HG03565 (cell line): ENCODE results near the gene CMSS1.
A peak's percentile ranks its signal among the peaks of the same experiment; 100 is the strongest.

Source experiments
- ATAC-seq: cut with Tn5 transposase; IDR thresholded peaks from one replicate; pipeline ENCODE4 v1.9.1; 2021; ENCODE audit warnings: mild to moderate bottlenecking, moderate library complexity; ENCODE audit not compliant: unreplicated experiment

Gene CMSS1

GRCh38 chr3:99817437-99818240 lies at the start of gene CMSS1:
CMSS1 (plus strand) TSS chr3:99817862.
- peak; percentile 95 for ATAC-seq

- ATAC-seq, result no peak
Observed at GRCh38 chr3:99768126-99768525, 49.5 kb upstream of the CMSS1 start.

DNA sequence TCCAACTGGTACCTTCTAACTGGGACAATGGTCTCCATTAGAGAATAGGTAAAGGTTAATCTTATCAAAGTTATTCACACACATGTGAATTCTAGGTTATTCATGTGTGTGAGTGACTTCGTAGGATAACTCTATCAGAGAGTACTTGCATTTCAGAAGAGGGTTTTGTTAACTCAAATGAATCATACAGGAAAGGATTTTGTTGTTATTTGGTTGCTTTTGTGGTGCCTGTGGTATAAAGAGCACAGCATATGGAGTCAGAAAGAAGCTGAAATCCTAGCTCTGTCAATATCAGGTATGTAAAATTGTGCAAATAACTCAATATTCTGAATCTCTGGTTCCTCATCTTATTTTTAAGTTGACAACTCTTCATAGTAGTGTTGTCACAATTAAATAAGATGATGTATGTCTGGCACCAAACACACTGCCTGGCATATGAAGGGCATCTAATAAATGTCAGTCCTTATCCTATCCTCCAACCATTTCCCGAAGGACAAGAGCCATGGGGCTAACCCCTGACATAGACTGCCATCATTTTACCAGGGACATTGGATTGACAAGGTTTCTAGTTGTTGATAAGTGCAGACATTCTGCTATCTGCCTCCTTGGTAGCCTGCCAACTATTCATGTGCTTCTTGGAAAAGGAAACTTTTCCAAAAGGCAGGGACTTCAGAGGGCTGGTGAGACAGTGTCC lies 48.7 kb upstream of the CMSS1 start:
- no peak for ATAC-seq

DNA sequence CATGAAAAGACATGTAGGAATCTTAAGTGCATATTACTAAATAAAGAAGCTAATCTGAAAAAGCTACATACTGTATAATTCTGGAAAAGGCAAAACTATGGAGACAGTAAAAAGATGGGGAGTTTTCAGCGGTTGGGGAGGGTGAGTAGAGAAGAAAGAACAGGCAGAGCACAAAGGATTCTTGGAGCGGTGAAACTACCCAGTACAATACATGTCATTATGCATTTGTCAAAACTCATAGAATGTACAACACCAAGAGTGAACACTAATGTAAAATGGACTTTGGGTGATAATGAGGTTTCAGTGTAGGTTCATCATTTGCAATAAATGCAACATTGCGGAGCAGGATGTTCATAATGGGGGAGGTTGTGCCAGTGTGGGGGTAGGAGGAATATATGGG lies 45.5 kb upstream of the CMSS1 start:
- no peak for ATAC-seq

- ATAC-seq, result no peak
Observed at GRCh38 chr3:99772671-99773070, 45.0 kb upstream of the CMSS1 start.

GRCh38 chr3:99774467-99774866 lies 43.2 kb upstream of the CMSS1 start:
- peak; percentile 99 for ATAC-seq

- ATAC-seq, result no peak
Observed at GRCh38 chr3:99776516-99777209, 41.0 kb upstream of the CMSS1 start.

DNA sequence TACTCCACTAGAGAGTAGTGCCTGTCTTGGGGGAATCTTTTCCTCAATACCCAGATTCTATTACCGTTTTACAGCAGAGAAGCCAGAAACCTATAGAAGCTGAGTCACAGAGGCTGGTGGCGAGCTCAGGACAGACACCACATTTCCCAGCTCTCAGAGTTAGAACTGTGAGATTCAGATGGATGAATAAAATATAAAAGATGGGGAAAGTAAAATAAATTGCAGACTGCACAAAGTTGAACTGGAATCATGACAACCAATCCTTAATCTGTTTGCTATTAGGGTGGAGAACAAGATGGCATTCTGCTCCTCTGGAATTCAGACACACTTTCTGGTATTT lies 40.5 kb upstream of the CMSS1 start:
- ATAC-seq, result no peak

DNA sequence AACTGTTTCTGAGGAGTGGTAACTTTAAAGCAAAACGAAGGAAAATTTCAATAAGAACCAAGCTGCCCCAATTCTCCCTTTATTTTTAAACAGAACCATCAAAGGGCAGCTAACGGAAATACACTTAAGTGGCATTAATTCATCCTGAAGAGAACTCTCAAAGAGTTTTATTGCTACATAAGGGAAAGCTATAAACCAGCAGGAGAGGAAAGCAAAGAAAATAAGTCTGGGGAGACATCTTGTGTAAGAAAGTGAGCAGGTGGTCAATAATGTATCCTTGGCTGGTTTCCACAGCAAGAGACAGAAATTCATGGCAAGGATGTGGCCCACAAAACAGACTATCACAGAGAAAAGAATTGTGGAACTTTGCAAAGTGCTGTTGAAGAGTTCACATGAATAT lies 40.0 kb upstream of the CMSS1 start:
- no peak for ATAC-seq

DNA sequence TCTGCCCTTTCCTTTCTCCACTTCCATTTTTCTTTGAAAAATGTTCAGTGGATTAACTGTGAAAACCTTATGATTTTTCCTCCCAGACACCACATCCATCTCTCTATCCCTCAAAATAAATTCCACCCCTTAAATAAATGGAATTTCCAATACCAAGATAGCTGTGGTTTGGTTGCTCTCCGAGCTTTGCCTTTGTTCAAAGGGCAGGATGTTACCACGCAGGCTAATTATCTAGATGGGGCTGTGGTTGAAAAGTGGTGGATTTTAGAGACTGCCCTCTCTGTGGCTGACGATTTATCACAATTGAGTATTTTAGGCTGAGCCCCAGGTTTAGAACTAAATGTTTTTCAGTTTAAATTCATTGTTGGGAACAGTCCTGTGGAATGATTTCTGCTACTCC lies 36.9 kb upstream of the CMSS1 start:
- ATAC-seq, result no peak

- ATAC-seq, result no peak
Observed at GRCh38 chr3:99781761-99782160, 35.9 kb upstream of the CMSS1 start.

GRCh38 chr3:99783011-99783573 lies 34.6 kb upstream of the CMSS1 start:
- no peak for ATAC-seq

DNA sequence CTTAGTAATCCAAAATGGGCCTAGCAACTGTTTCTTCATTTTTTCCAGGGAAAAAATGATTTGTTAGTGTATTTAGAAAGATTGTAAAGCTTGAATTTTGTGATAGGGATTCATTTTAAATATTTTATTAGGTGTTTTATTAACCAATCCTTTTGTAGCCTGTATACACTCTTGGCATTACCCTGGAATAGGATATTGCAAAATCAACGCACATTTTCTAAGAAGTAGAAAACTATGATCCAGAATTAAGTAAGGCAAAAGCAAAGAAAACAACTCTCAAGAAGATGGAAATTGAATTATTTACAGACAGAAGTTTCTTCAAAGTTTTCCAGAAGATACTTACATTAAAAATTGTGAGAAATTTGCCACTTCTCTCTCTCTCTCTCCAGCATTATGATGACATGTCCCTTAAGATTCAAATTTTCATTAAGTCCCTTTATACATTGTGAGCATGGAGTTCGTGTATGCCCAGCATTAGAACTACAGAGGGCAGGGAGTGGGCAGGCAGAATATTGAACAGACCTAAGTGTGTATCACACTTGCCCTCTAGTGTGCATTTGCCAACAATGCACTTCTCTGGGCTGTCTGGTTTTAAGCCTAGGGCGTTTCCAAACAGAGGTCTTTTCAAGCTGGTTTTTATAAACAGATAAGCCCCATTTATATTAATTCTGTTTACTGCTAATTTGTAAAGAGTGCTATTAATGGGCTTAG lies 28.5 kb upstream of the CMSS1 start:
- ATAC-seq, result peak; percentile 90

DNA sequence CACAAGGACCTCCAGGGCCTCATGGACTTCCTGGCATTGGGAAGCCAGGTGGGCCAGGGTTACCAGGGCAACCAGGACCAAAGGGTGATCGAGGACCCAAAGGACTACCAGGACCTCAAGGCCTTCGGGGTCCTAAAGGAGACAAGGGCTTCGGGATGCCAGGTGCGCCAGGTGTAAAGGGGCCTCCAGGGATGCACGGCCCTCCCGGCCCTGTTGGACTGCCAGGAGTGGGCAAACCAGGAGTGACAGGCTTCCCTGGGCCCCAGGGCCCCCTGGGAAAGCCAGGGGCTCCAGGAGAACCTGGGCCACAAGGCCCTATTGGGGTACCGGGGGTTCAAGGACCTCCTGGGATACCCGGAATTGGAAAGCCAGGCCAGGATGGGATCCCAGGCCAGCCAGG lies 23.2 kb upstream of the CMSS1 start:
- ATAC-seq, result no peak

DNA sequence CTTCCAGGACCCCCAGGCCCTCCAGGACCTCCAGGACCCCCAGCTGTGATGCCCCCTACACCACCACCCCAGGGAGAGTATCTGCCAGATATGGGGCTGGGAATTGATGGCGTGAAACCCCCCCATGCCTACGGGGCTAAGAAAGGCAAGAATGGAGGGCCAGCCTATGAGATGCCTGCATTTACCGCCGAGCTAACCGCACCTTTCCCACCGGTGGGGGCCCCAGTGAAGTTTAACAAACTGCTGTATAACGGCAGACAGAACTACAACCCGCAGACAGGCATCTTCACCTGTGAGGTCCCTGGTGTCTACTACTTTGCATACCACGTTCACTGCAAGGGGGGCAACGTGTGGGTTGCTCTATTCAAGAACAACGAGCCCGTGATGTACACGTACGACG lies 22.1 kb upstream of the CMSS1 start:
- ATAC-seq, result no peak

DNA sequence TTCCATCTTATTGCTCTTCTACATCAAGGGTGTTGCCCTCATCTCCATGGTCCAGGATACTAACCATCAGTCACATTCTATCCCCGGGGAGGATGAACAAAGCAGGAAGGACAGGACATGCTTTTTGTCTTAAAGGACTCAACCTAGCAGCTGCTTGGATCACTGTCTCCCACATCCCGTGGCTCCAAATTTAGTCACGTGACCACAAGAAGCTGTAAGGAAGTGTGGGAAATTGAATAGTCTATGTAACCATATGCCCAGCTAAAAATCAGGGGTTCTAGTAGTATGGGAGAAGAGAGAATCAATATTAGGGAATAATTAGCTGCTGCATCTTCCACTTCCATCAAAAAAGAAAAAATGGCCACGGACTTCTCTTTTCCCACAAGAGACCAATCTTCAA lies 18.2 kb upstream of the CMSS1 start:
- ATAC-seq, result no peak

GRCh38 chr3:99803297-99803696 lies 14.4 kb upstream of the CMSS1 start:
- no peak for ATAC-seq

DNA sequence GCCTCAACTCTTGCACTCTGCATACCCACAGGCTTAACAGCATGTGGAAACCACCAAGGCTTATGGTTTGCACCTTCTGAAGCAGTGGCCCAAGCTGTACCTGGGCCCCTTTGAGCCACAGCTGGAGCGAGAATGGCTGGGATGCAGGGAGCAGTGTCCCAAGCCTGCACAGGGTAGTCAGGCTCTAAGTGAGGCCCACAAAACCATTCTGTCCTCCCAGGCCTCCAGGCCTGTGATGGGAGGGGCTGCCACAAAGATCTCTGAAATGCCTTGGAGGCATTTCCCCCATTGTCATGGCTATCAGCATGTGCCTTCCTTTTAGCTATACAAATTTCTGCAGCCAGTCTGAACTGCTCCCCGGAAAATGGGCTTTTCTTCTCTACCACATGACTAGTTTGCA lies 12.5 kb upstream of the CMSS1 start:
- no peak for ATAC-seq

DNA sequence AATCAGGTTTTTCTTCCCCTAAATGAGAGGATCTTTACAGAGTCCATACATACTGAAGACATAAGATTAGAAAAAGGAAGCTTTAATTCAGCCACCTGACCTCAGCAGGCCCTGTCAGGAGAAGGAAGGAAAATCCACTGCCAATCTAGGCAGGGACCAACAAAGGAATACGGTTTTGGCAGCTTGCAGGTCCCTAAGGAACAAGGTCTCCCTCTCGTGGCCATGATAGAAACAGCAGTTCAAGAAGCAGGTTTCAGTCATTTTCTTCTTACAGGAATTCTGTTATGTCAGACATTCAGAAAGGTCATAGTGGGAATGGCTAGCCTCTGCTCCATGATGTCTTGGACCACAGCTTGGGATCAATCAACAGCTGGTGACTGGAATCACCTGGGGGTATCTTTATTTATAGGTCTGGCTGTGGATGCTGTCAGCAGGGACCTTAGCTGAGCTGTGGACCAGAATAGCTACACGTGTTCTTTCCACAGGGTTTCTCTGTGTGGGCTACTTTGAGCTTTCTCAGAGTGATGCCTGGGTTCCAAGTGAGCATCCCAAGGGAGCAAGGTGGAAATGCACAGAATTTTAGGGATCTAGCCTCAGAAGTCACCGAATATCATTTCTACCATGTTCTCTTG lies 9.4 kb upstream of the CMSS1 start:
- no peak for ATAC-seq

- no peak for ATAC-seq
Observed at GRCh38 chr3:99809565-99809964, 8.1 kb upstream of the CMSS1 start.

GRCh38 chr3:99810403-99810802 lies 7.3 kb upstream of the CMSS1 start:
- ATAC-seq, result no peak
